ENCODE data around the gene TRMT44. TPM values are rescaled to one million over a fixed set of nuclear protein-coding genes. Genes with fewer than 3 reads are reported as not detected.

Gene TRMT44
- total RNA-seq, 1 experiment from 2014 or later, result 15.3 TPM

DNA sequence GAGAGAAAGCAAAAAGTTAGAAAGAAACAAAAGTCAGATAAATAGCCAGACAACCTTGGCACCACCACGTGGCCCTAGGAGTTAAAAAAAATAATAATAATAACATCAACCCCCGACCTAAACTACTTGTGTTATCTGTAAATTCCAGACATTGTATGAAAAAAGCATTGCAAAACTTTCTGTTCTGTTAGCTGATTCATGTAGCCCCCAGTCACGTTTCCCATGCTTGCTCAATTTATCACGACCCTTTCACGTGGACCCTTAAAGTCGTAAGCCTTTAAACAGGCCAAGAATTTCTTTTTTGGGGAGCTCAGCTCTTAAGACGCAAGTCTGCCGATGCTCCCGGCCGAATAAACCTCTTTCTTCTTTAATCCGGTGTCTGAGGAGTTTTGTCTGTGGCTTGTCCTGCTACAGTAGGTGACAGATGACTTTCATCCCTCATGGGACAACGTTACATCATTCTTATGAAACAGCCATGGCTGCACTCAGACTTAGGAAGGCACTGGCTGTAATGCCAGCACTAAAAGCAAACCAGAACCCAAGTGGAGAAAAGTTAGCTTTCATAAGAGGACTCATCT is 574 bp upstream of the TRMT44 start:
- Histone ChIP-seq H3K4me3 (ENCODE audit: low read length) (peak overlapping the region; percentile 100), H3K27me3 (ENCODE audit: low read length) (no peaks in the 10 kb centered on the region), H3K79me2 (ENCODE audit: low read length) (peaks cover 65% of the 10 kb centered on the region), H3K36me3 (ENCODE audit: low read depth, low read length) (no peaks in the 10 kb centered on the region), H3K4me2 (ENCODE audit: low read length) (peak overlapping the region; percentile 98), H3K9ac (ENCODE audit: low read length) (peak overlapping the region; percentile 84), H3K4me1 (ENCODE audit: insufficient read depth, low read length) (peaks cover 23% of the 10 kb centered on the region), H3F3A (ENCODE audit: low read length, unreplicated experiment) (no peaks in the 10 kb centered on the region), H3K27ac (ENCODE audit: low read length) (peak overlapping the region; percentile 78), H3K9me2 (replicated peaks; ENCODE audit: low read length) (no peaks in the 10 kb centered on the region), H2AFZ (ENCODE audit: low read length) (peak overlapping the region; percentile 97), H3K9me3 (ENCODE audit: low read length) (no peaks in the 10 kb centered on the region), H4K20me1 (ENCODE audit: low read length) (peaks cover 11% of the 10 kb centered on the region; the same call in 1 of the 2 replicates)
- no peak for DNase-seq
- TSS peak; percentile 91 for BruUV-seq (replicated peaks)
- intact Hi-C loops (cut with micrococcal nuclease), result no loop called here
- CTCF ChIA-PET, result no interaction called here
- TF ChIP-seq EZH2 (IDR thresholded peaks at IDR 0.05; ENCODE audit: low read length, unreplicated experiment), result no peak
- TF ChIP-seq EZH2phosphoT487 (IDR thresholded peaks at IDR 0.05; ENCODE audit: borderline replicate concordance, low read length), result no peak
- TF ChIP-seq, protein P1, sequence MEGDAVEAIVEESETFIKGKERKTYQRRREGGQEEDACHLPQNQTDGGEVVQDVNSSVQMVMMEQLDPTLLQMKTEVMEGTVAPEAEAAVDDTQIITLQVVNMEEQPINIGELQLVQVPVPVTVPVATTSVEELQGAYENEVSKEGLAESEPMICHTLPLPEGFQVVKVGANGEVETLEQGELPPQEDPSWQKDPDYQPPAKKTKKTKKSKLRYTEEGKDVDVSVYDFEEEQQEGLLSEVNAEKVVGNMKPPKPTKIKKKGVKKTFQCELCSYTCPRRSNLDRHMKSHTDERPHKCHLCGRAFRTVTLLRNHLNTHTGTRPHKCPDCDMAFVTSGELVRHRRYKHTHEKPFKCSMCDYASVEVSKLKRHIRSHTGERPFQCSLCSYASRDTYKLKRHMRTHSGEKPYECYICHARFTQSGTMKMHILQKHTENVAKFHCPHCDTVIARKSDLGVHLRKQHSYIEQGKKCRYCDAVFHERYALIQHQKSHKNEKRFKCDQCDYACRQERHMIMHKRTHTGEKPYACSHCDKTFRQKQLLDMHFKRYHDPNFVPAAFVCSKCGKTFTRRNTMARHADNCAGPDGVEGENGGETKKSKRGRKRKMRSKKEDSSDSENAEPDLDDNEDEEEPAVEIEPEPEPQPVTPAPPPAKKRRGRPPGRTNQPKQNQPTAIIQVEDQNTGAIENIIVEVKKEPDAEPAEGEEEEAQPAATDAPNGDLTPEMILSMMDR (conservative IDR thresholded peaks at IDR 0.05; ENCODE audit: low read depth, low read length), result no peak
- POLR2A ChIA-PET (ENCODE audit: unreplicated experiment), result no interaction called here
- ATAC-seq, result no peak

DNA sequence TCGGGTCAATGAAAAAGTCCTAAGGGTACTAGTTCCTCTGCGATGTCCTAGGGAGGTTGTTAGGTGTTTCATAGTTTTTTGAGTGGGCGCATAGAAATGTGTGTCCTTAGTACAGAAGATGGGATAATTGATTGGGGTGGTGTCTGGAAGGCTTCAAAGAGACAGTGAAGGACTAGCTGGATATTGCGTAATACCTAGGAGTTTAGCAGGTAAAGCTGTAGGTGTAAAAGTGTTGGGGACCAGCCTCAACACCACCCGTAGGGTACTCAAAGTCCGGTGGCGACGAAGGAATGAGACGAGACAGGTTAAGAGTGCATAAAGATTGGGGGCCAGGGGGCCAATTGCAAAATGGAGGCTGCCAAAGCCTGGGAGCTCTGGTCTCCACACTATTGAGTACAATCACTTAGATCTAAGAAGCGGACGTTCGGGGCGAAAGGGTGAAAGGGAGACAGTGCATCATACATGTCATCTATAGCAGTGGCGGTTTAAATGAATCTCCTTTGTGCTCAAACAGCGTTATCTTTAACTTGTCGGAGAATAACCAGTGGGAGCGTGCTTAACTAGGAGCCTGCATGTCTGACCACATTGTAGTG is 1.0 kb downstream of the TRMT44 start:
- TF ChIP-seq EZH2 (IDR thresholded peaks at IDR 0.05; ENCODE audit: low read length, unreplicated experiment) (no peak), EZH2phosphoT487 (IDR thresholded peaks at IDR 0.05; ENCODE audit: borderline replicate concordance, low read length) (no peak)
- TF ChIP-seq, protein P1 (conservative IDR thresholded peaks at IDR 0.05; ENCODE audit: low read depth, low read length), result no peak
- BruUV-seq (replicated peaks), result TSS peak; percentile 45
- H3K27ac ChIP-seq (ENCODE audit: low read length), result no peak overlapping the region

More for the DNA sequence above, 1.0 kb downstream of the TRMT44 start:
- intact Hi-C loops (cut with micrococcal nuclease), result no loop called here
- Histone ChIP-seq H3K4me3 (ENCODE audit: low read length) (peak overlapping the region; percentile 100), H3K9ac (ENCODE audit: low read length) (peak overlapping the region; percentile 84), H3K4me1 (ENCODE audit: insufficient read depth, low read length) (peaks cover 23% of the 10 kb centered on the region), H2AFZ (ENCODE audit: low read length) (peak overlapping the region; percentile 97; the same call in 1 of the 2 replicates), H3K4me2 (ENCODE audit: low read length) (peak overlapping the region; percentile 98), H3K79me2 (ENCODE audit: low read length) (peaks cover 75% of the 10 kb centered on the region), H4K20me1 (ENCODE audit: low read length) (peaks cover 11% of the 10 kb centered on the region; the same call in 1 of the 2 replicates), H3F3A (ENCODE audit: low read length, unreplicated experiment) (no peaks in the 10 kb centered on the region), H3K9me3 (ENCODE audit: low read length) (no peaks in the 10 kb centered on the region), H3K36me3 (ENCODE audit: low read depth, low read length) (no peaks in the 10 kb centered on the region), H3K27me3 (ENCODE audit: low read length) (no peaks in the 10 kb centered on the region), H3K9me2 (replicated peaks; ENCODE audit: low read length) (no peaks in the 10 kb centered on the region)
- ChIA-PET POLR2A (ENCODE audit: unreplicated experiment) (no interaction called here), CTCF (no interaction called here)
- DNase-seq, result peak; percentile 4
- 0 out of 2 replicates have a peak, but pooled peaks have one; percentile 4 for ATAC-seq

All from PC-3 (cell line).